OCI-M2 (cell line): Measurements from ENCODE around the gene PEX5L.
"Not testable (repeated sequence)": the region's sequence is repeated elsewhere in the genome, so short reads cannot be mapped to it uniquely, and the experiment has no call there.

Experiments
- DNase-seq: peaks from one replicate; lab custom pipeline; 2025; ENCODE audit not compliant: unreplicated experiment; lab: John Stamatoyannopoulos, UW

The PEX5L gene, protein sequence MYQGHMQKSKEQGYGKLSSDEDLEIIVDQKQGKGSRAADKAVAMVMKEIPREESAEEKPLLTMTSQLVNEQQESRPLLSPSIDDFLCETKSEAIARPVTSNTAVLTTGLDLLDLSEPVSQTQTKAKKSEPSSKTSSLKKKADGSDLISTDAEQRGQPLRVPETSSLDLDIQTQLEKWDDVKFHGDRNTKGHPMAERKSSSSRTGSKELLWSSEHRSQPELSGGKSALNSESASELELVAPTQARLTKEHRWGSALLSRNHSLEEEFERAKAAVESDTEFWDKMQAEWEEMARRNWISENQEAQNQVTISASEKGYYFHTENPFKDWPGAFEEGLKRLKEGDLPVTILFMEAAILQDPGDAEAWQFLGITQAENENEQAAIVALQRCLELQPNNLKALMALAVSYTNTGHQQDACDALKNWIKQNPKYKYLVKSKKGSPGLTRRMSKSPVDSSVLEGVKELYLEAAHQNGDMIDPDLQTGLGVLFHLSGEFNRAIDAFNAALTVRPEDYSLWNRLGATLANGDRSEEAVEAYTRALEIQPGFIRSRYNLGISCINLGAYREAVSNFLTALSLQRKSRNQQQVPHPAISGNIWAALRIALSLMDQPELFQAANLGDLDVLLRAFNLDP

DNA sequence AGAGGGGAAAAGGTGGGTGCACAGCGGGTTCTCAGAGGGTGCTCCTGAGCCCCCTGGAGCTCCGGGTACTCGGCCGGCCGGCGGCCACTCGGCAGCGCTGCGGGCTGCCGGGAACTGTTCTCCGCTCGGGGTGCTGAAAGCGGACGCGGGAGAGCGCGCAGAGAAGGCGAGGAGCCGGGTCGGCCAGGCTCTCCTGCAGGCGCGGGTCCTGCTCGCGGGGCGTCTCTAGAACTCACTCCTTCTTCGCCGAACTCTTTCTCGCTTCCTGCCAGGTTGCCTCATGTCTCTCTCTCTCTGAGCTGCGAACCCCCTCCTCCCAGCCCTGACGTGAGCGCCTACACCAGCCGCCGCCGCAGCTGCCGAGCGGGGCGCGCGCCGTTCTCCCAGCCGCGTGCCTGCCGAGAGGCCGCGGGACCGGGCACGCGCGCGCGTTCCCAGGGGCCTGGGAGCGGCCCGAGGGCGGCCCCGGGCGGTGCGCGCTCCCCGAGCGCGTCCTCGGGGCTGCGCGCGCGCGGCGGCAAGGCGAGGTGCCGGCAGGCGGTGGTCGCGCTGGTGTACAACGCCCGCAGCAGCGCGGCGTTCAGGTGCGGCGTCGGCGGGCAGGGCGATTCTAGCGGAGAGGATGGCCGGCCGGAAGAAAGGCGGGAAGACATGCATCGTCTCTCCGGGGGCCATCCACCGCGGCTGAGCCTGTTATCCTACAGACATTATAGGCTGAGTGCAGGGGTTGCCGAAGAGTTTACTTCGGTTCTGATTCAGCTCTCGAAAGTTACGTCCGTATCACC lies at the start of gene PEX5L:
Gene PEX5L, minus strand, starts transcription at position 267 of the 785 bp plus-strand sequence. CDS start 338 bp downstream, outside the sequence.
- DNase-seq = no peak

DNA sequence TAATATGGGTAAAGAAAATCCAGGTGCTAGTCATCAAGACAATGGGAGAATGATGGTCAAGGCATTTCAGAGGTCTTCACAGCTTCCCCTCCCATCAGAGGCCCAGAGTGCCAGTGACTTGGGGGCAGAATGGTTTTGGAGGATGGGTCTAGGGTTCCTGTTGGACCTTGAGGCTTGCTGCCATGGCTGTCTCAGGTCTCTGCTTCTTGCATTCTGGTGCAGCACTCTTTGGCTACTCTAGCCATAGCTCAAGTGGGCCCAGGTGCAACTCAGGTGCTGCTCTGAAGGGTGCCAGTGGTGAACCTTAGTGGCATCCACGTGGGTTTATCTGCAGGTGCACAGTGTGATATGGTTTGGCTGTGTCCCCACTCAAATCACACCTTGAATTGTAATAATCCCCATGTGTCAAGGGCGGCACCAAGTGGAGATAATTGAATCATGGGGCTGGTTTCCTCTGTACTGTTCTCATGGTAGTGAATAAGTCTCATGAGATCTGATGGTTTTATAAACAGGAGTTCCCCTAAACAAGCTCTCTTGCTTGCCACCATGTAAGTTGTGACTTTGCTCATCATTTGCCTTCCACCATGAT lies 48.5 kb upstream of the PEX5L start:
- DNase-seq = no peak

DNA sequence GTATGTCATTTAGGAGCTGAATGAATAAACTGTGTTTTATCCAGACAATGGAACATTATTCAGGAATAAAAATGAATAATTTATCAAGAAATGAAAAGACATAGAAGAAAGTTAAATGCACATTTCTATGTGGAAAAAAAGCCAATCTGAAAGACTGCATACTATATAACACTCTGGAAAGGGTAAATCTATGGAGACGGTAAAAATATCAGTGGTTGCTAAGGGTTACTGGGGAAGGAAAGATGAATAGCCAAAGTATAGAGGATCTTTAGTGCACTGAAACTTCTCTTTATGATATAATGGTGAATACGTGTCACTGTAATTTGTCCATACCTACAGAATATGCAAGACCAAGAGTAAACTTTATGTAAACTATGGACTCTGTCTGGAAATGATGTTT lies 46.0 kb upstream of the PEX5L start:
- no peak for DNase-seq

DNA sequence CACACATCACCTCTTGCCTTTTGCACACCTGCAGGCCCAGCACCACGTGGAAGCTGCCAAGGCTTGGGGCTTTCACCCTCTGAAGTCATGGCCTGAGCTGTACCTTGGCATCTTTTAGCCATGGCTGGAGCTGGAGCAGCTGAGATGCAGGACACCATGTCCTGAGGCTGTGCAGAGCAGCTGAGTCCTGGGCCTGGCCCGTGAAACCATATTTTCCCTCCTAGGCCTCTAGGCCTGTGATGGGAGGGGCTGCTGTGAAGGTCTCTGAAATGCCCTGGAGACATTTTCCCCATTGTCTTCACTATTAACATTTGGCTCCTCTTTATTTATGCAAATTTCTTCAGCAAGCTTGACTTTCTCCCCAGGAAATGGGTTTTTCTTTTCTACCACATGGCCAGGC lies 41.9 kb upstream of the PEX5L start:
- DNase-seq = no peak

DNA sequence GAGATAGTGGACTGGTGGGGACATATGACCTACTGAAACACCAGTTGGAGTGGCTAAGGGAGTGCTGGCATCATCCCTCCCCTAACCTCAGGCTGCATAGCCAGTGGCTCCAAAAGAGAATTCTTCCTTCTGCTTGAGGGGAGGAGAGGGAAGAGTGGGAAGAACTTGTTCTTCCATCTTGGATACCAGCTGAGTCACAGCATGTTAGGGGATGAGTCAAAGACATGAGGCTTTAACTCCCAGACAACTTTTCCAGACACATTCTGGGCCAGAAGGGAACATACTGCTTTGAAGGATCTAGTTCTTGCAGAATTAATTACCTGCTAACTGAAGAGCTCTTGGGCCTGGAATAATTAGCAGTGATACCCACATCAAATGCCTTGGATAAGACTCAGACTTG lies 36.8 kb upstream of the PEX5L start:
- DNase-seq = no peak

DNA sequence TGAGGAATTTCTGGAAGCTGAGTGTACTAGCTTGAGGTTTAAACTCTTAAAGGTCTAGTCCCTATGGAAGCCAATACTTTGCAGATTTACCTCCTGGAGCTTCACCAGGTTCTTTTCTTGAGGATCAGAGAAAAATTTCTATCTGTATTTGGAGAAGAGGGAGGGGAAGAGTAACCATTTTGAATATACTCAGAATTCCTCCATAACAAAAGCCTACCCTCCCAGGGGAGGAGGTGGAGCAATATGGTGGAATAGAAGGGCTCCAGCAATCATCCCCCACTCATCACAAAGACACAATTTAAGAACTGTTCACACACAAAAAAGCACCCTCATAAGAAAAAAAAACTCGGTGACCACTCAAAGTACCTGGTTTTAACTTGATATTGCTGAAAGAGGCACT lies 36.0 kb upstream of the PEX5L start:
- DNase-seq = no peak

DNA sequence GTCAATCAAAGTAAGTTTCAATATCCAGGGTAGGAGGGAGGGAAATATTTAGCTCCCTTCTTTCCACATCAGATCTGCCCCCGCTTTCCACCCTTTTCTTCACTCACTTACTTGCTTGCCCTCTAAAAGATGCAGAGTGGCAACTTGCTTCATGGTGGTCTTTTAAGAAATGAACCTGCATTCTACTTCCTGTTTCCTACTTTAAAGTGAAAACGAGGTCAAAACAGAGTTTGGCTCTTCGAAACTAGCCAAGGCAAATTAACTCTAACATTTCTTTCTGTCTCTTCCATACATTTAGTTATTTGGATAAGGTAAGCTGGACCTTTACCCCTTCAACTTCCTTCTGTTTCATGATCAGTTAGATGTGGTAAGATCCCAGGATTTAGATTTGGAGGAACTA lies 34.2 kb upstream of the PEX5L start:
- no peak for DNase-seq

DNA sequence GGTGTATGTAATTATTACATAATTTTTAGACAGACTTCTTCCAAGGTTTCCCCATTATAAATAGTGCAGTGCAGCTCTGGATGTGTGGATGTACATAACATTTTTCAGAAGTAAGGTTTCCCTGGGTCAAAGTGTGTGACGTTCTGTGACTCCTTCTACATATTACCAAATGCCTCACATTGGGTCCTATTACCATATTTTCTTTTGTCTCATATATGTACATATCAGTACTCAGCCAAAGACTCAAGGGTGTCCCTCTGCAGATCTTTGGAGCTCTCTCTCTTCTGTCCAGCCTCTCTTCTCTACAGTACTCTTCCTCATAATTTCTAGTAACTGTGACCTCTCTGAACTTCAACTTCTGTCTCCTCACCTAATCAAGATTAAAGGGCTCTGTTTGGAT lies 31.3 kb upstream of the PEX5L start:
- DNase-seq = no peak

DNA sequence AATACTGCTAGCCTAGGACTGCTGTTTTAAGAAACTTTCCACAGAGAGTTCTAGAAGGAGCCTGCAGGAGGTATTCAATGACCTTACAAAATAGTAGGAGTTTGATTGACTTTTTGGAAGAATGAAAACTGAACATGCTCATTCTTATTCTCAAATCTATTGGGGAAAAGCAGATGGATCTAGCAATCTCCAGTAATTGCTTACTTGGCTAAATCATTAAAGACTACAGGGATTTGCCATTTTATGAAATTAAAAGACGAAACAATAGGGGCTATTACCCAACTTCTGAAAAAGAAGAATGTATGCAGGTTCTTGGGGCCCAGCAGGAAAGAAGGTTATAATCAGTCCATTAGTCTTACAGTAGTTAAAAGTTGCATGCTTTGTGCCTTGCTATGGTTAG lies 29.9 kb upstream of the PEX5L start:
- DNase-seq = no peak

DNA sequence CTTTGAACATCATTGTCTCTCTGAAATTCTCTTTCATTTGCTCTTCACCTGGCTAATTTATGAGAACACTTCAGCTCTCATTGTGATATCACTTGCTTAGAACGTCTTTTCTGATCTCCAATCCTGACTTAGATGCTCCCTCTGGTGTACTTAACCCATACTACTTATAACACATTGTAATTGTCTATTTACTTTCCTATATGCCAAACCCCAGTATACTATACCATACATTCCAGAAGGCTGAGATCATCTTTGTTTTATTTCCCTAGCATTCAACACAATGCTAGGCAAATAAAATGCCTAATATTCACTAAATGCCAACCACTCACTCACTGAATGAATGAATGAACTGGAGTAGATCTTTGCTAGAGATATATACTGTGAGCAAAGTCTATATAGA lies 27.0 kb upstream of the PEX5L start:
- DNase-seq = no peak

DNA sequence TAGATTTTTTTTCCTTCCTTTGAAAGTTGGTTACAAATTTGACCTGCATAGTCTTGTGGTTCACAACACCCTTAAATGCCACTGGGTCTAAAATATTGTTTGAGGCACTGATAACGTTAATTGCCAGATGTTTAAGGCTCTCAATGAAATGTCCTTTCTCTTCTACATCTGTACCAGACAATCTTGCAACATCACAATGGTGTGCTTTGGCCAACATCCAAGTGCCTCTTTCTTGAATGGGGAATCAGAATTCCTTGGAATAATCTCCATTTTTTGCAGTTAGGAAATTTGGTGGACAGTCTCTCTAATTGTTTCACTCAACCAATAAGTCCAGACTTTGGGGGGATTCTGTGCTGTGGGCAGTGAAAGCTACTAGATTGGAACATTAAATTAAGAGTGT lies 26.0 kb upstream of the PEX5L start:
- DNase-seq = no peak

DNA sequence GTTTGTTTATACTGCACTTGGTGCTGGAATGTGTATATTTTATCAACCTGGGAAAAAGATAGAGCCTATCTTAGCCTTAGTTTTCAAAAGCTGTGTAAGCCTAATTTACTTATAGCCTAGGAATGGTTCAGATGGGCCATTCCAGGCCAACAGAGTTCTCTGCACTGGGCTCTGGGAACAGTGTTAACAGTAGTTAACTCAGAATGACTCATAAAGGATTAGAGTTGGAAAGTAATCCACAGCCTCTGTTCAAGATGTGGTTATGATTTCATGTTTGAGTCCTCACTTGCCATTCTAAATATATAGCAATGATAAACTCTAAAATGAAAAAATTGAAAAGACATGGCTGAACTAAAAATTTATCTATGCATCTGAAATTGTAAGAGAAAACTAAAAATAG lies 22.6 kb upstream of the PEX5L start:
- no peak for DNase-seq

DNA sequence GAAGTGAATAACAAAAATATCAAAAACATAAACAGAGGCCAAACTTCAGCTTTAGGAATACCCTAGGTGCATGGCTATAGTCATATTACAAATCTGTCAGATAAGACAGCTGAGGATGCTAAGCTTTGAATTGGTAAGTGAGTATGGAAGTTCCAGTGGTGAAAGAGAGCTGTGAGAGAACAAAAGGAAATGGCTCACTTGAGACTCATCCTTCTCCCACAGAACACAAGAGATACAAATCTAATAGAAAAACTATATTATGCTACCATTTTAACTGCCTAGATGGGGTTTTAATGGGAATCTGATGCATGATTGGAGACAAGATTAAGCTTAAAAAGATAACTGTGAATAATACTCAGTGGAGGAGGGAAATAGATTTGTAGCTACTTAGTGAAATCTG lies 21.5 kb upstream of the PEX5L start:
- DNase-seq = no peak

DNA sequence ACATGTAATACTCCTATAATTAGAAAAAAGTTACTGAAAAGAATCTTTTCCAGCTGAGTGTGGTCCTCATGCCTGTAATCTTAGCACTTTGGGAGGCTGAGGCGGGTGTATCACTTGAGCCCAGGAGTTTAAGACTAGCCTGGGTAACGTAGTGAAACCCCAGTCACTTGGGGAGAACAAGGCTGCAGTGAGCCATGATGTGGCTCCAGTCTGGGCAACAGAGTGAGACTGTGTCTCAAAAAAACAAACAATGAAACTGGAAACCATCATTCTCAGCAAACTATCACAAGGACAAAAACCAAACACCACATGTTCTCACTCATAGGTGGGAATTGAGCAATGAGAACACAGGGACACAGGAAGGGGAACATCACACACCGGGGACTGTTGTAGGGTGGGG lies 18.9 kb upstream of the PEX5L start:
- not testable (repeated sequence) for DNase-seq

DNA sequence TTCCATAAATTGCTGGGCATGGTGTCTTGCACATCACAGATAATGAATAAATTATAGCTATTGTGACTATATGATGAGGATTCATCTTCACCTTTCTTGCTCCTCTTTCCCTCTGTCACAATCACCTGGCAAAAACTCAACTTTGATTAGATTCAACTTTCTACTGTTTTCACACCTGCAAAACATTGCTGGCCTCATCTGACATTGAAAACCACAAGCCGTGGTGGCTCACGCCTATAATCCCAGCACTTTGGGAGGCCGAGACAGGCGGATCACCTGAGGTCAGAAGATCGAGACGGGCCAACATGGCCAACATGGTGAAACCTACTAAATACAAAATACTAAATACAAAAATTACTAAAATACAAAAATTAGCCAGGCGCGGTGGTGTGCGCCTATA lies 12.7 kb upstream of the PEX5L start:
- no peak for DNase-seq

DNA sequence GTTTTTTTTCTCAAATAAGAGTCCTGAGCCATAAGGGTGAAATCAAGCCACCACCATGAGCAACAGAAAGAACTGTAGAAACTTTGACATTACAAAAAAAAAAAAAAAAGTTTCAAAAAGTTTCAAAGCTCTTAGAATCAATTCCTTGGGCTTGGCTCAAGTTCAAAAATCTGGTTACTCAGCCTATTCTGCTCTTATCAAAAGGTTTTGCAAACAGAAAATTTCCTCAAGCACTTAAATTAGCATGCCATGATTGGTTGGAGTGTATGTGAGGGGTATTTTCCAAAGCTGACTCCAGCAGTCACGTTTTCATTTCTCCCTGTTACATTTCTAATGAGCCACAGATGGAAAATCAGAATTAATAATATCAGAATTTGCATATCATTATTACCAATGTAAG lies 12.1 kb upstream of the PEX5L start:
- no peak for DNase-seq

DNA sequence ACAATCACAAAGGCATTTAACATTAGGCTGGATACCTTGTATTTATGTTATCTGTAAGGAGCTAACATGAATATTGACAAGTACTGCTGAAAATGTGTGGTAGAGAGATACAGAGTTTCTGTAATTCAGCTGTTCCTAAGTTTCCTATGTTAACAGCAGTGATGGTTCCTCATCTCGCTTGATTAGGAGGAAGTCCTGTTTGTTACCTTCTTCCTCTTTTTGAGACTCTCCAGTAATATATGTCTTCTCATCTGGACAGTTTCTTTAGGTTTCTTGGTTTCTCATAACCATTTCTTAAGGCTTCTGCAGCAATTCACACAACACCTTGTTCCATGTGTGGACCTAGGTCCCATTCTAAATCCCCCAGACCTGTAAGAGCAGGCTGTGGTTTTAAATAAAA lies 11.4 kb upstream of the PEX5L start:
- no peak for DNase-seq

DNA sequence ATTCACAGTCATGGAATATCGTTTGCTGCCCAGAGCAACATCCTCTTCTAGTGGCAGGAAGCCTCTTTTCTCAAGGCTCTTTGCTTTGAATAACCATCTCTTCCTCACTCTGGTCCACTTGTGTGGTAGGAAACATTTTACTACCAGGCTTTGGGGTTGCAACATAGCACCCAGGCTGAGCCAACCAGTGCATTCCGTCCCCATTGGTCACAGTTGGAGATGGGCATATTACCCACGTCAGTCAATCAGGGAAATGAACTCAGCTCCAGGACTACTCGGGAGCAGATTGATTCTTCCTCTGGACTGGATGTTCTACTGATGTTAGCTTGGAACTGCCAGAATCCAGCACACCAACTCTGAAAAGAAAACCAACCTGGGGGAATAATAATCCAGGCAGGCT lies 4.2 kb upstream of the PEX5L start:
- no peak for DNase-seq

DNA sequence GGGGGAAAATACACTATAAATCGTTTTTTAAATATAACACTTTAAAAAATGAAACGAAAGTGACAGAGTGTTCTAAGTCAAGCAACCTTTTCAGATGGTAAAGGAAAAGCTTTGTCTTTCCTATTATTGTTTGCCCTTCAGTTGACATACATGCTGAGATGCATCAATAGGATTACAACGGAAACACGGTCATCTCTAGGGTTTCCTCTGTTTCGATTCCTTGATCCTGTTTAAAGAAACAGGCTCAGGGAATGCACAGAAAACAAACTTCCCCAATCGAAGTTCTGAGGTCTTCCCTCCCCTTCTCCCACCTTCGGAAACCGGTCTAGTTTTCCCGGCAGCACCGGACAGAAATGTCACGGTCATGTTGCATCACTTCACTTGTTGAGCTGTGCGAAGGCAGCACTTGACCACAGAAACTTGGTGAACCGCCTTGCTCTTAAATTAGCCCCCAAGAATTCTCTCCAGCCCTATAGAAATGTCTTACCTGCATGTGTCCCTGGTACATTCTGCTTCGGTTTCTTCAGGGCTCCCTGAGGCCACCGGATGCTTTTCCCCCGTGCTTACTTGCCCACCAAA lies 556 bp downstream of the PEX5L start:
- DNase-seq = no peak

DNA sequence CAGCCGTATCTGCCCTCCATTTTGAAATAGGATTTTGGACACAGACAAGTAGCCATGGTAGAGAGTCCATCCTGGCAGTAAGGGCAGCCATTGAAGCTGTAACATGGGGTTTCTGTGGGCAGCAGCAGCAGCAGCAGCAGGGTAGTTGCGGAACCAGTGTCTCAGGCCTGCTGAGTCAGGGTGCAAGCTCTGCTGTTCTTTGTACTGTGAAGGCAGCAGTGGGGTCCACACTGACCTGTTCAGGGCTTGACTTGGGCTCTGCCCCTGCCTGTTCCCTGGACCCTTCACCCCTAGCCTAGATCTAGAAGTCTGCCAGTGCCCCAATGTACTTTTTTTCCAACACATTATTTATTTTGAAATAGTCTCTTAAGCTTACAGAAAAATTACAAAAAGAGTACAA lies 9.7 kb downstream of the PEX5L start:
- DNase-seq = no peak

DNA sequence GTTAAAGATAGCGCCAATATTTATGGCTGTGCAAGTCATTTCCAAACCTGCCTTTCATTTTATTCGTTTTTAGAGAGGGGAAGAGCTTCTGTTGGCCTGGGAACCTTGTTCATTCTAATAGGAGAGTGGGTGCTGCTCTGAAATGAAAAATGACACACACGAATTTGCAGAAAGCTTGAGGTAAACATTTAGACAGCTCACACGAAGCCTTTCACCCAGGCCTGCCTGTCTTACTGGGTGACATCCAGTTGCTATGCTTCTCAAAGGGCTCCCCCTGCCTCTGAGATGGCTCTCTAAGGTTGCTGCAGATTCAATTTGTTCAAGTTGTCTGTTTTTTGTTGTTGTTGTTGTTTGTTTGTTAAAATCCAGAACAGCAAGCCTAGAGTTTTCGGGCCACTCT lies 18.2 kb downstream of the PEX5L start:
- DNase-seq = no peak
